Cardiac septum (tissue), 1 donor: ENCODE measurements around the gene NGEF. TPM values are rescaled to one million over a fixed set of nuclear protein-coding genes. Genes with fewer than 3 reads are reported as not detected.

Experiments
- DNase-seq: peaks from one replicate; pipeline ENCODE4 v3.0.0-alpha.2; 2020; ENCODE audit warnings: low spot score
- intact Hi-C: fragments of 100-400 bp; cut with DNase I; formaldehyde crosslinking; loops from one replicate; pipeline ENCODE4 v1.14.0; 2022
- total RNA-seq: library from RNA; stranded (reverse); fragmentation: NEBNext Ultra II Directional; extraction: Animal tissue kit (Norgen Biotek cat#: 25700); gene quantifications from one replicate; pipeline ENCODE4 v1.2.1, GENCODE V29; 2021
- donor health status: DM: no; HTN: no; CAD: no.

The NGEF gene
- total RNA-seq, 1 donor from 2014 or later, result 0.24 TPM

DNA sequence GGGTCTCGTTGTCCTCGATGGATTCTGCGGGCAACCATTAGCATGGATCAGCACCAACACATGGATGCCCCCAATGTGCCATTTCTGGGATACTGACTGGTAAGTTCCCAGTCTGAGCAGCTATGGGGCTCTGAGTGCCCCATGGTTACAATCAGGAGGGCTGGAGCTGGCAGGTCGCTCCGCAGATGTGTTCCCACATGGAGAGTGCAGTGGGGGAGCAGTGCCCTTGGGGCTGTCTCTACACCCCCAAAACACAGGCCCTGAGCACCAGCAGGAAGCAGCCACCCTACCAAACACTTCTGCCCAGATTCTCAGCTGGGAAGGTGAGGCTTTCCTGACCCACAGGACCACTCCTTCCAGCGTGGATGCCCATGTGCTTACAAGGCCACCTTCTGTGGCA is 8.0 kb downstream of the NGEF start:
- intact Hi-C loops, result no loop called here
- peak; percentile 60 for DNase-seq

DNA sequence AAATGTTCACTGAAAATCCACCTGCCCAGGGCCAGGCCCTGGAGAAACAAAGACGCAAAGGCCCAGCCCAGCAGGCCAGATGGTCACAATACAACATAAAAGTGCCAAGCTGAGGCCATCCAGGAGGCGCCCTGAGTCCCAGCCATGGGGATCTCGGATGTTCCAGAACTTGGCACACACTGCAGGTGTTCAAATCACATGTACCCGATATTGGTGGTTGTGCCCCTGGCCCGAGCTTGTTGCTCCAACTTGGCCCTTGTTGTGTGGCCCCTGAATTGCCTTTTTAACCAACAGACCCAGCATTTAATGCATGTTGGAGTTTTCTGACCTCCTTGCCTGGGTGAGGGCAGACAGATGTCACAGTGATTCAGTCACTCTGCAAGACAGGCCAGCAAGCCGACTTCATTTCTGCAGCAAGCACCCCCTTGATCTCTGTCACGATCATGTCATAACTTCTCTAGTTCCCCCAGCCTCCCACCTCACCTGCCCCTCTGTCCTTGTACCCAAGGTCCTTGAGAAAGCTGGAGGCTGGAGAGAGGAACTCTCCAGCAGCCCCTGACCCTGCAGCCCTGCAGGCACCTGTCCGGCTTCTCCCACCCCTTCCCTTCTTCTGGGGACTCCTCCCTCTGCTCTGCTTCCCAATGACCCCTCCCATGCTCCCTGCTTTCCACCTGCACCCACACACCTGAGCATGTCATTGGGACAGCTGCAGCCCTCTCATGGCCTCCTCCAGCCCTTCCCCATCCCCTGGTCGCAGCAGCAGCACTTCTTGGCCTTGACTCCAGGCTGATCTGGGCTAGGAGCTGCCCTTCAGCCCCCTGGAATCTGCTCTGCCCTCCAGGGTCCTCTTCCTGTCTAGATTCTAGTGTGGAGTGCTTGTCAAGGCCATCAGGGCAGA is 9.1 kb downstream of the NGEF start:
- peak; percentile 58 for DNase-seq
- intact Hi-C loops, result no loop called here

- intact Hi-C loops, result no loop called here
Measured at GRCh38 chr2:233002829-233003657, 10.0 kb downstream of the NGEF start.

DNA sequence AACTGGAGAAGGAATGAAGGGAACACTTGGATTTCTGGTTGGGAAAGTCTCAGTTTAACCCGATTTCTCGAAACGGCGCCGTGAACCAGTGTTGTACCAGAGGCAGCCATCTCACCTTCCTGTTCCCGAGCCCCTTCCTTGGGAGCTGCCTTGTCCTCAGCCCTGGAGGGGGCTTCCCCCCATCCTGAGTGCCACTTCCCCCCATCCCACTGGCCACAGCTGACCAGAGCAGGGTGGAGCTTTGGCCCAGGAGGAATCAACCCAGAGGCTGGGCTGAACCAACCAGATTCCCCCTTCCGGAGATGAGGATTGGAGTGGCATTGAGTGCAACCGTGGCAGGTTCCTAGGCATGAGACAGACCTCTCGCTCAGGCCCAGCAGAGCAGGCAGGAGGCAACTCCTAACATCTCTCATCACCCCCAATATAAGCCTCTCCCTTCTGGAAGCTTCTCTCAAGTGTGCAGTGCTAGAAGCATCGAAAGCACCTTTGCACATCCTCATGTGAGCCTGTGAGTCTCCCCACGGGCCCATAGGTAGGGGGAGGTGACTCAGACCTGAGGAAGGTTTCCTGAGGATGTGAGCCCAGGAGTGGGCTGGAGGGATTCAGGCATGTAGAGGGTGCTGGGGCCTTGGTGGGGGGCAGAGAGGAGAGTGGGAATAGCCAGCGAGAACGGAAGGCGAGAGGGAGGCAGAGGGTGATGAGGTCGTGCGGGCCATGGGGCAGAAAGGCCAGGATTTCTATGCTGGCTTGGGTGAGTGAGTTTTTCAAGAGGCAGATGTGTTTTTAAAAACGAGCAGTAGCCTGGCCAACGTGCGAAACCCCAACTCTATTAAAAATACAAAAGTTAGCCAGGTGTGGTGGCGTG is 11.9 kb downstream of the NGEF start:
- intact Hi-C loops, result no loop called here

More at GRCh38 chr2:233002829-233003657, 10.0 kb downstream of the NGEF start:
- DNase-seq, result peak; percentile 49

GRCh38 chr2:232999354-232999753 is 13.7 kb downstream of the NGEF start:
- intact Hi-C loops, result no loop called here

More for the DNA sequence above, 11.9 kb downstream of the NGEF start:
- peak; percentile 26 for DNase-seq

DNA sequence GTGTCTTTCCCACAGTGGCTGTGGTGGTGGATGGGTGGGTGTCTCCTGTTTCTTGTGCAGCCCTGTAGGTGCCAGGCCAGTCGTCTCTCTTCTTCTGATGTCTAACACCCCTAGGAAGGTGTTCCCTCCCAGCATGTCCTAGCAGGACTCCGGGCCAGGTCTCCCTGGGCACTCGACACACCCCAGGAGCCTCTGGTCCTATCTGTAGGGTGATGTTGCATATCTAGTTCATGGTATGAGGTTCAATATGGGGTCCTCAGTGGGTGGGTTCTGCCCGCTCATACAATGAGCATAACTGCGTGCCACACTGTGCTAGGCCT is 14.4 kb downstream of the NGEF start:
- DNase-seq, result no peak
- intact Hi-C loops, result no loop called here

More at GRCh38 chr2:232999354-232999753, 13.7 kb downstream of the NGEF start:
- DNase-seq, result no peak

GRCh38 chr2:232997749-232998665 is 15.0 kb downstream of the NGEF start:
- intact Hi-C loops, result no loop called here
- no peak for DNase-seq

DNA sequence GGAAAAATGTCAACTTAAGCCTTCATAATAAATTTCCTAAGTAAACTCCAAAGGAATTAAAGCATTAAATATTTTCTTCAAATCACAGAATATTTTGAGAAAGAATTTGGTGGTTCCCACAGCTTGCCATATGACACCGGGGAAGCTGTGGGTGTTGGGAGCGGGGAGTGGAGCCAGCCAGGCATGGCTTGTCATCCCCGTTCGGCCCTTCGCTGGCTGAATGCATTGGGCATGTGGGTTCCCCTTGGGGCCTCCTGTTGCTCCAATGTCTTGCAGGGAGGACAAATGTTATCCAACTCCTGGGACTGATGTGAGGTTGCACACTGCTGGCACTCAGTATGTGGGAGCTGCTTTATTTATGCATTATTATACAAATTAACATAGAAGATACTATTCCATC is 18.6 kb downstream of the NGEF start:
- intact Hi-C loops, result no loop called here
- DNase-seq, result peak; percentile 69

GRCh38 chr2:232993231-232993821 is 19.7 kb downstream of the NGEF start:
- intact Hi-C loops, result no loop called here

GRCh38 chr2:232986155-232986554 is 26.9 kb downstream of the NGEF start:
- no peak for DNase-seq
- intact Hi-C loops, result no loop called here

More at GRCh38 chr2:232993231-232993821, 19.7 kb downstream of the NGEF start:
- no peak for DNase-seq

GRCh38 chr2:232984451-232985207 is 28.4 kb downstream of the NGEF start:
- DNase-seq, result no peak
- intact Hi-C loops, result no loop called here

- intact Hi-C loops, result no loop called here
- no peak for DNase-seq
Measured at GRCh38 chr2:232983669-232984140, 29.4 kb downstream of the NGEF start.

- DNase-seq, result no peak
- intact Hi-C loops, result no loop called here
Measured at GRCh38 chr2:232982926-232983668, 30.0 kb downstream of the NGEF start.

- intact Hi-C loops, result no loop called here
- peak; percentile 56 for DNase-seq
Measured at GRCh38 chr2:232981767-232982360, 31.2 kb downstream of the NGEF start.

- no peak for DNase-seq
- intact Hi-C loops, result no loop called here
Measured at GRCh38 chr2:232981356-232981755, 31.7 kb downstream of the NGEF start.

DNA sequence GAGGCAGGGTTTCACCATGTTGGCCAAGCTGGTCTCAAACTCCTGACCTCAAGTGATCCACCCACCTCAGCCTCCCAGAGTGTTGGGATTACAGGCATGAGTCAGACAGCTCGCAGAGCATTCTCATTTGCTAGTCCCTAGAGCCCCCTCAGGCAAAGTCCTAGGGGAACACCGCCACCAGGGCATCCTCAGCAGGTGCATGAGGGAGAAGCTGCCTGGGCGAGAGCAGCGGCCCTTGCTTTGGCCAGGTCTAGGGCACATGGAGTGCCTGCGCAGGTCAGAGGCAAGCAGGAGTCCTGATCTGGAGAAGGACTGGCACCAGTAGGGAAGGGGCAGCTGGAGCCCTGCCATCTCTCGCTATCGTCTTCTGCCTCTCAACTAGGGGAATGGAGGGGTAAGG is 32.4 kb downstream of the NGEF start:
- intact Hi-C loops, result no loop called here
- DNase-seq, result no peak
